ENCODE results near the gene LAMA3. TPM values are rescaled to one million over a fixed set of nuclear protein-coding genes. Genes with fewer than 3 reads are reported as not detected.

The LAMA3 gene
- polyA plus RNA-seq, 1 of the 3 experiments (the other 2 are of a cell fraction) = 3.5 TPM

- Histone ChIP-seq H4K20me1 (ENCODE audit: insufficient read depth) (no peaks in the 10 kb centered on the region), H3K9ac (no peak overlapping the region), H3F3A (replicated peaks; ENCODE audit: insufficient read depth) (peaks cover 10% of the 10 kb centered on the region), H2AFZ (ENCODE audit: low read depth) (no peak overlapping the region), H3K27me3 (ENCODE audit: insufficient read depth) (no peaks in the 10 kb centered on the region), H3K4me2 (no peak overlapping the region), H3K9me3 (no peaks in the 10 kb centered on the region), H3K9me2 (no peaks in the 10 kb centered on the region), H3K36me3 (replicated peaks in 1 of 2; ENCODE audit: control insufficient read depth in 1 of 2, insufficient read depth in 2 of 2, low read length in 1 of 2) (no peaks in the 10 kb centered on the region), H3K4me1 (ENCODE audit: control insufficient read depth in 1 of 2, insufficient read depth in 2 of 2, low read depth in 1 of 2, low read length in 1 of 2) (peaks cover 0 to 12% of the 10 kb centered on the region in 2 experiments; a peak in 3 of 4 replicates), H3K4me3 (ENCODE audit: low read depth in 2 of 2, low read length in 1 of 2) (no peak overlapping the region), H3K79me2 (ENCODE audit: insufficient read depth) (no peaks in the 10 kb centered on the region), H3K27ac (ENCODE audit: low read depth in 2 of 2, low read length in 1 of 2) (no peak overlapping the region)
- WGBS (ENCODE audit: low lambda C conversion rate) = 86% methylated on average over 5 of the region's 5 CpGs
- ChIA-PET CTCF (interaction anchor here (0.8 to 1.7 kb wide), 2 partner anchors 24 to 68 kb away, joined by 3 read pairs; no protein-coding TSS in a partner anchor), POLR2A (no interaction called here)
- DNase-seq = no peak
- TF ChIP-seq RXRA (IDR thresholded peaks at IDR 0.05; ENCODE audit: borderline replicate concordance, low read depth) (no peak), FOXM1 (IDR thresholded peaks at IDR 0.05; ENCODE audit: low read depth) (no peak), EZH2phosphoT487 (IDR thresholded peaks at IDR 0.05; ENCODE audit: borderline replicate concordance, low read depth) (no peak), JUND (IDR thresholded peaks at IDR 0.05) (no peak), GABPA (IDR thresholded peaks at IDR 0.05; ENCODE audit: low read depth) (no peak), NRF1 (IDR thresholded peaks at IDR 0.05; ENCODE audit: low read depth, low read length) (no peak), YY1 (IDR thresholded peaks at IDR 0.05; ENCODE audit: low read depth) (no peak), ELF1 (IDR thresholded peaks at IDR 0.05) (no peak)
Measured at GRCh38 chr18:23893653-23894052, 204.4 kb downstream of the LAMA3 start.

- CTCF ChIA-PET = interaction anchor here (1.7 kb wide), 1 partner anchor 69 kb away, joined by 3 read pairs; no protein-coding TSS in a partner anchor
- H3K9ac ChIP-seq = no peak overlapping the region
- H4K20me1 ChIP-seq (ENCODE audit: insufficient read depth) = no peaks in the 10 kb centered on the region
- H3K4me3 ChIP-seq (ENCODE audit: low read depth in 2 of 2, low read length in 1 of 2) = no peak overlapping the region
- H3F3A ChIP-seq (replicated peaks; ENCODE audit: insufficient read depth) = peaks cover 10% of the 10 kb centered on the region
- H3K9me2 ChIP-seq = no peaks in the 10 kb centered on the region
- H3K27ac ChIP-seq (ENCODE audit: low read depth in 2 of 2, low read length in 1 of 2) = no peak overlapping the region
- DNase-seq = no peak
- H3K27me3 ChIP-seq (ENCODE audit: insufficient read depth) = no peaks in the 10 kb centered on the region
- 100% methylated on average over 10 of the region's 14 CpGs for WGBS (ENCODE audit: low lambda C conversion rate)
- H3K4me1 ChIP-seq (ENCODE audit: control insufficient read depth in 1 of 2, insufficient read depth in 2 of 2, low read depth in 1 of 2, low read length in 1 of 2) = peaks cover 0 to 12% of the 10 kb centered on the region in 2 experiments; a peak in 3 of 4 replicates
- no peaks in the 10 kb centered on the region for H3K36me3 ChIP-seq (replicated peaks in 1 of 2; ENCODE audit: control insufficient read depth in 1 of 2, insufficient read depth in 2 of 2, low read length in 1 of 2)
- no peak overlapping the region for H3K4me2 ChIP-seq
- no peak overlapping the region for H2AFZ ChIP-seq (ENCODE audit: low read depth)
- no peaks in the 10 kb centered on the region for H3K9me3 ChIP-seq
- POLR2A ChIA-PET = no interaction called here
- no peaks in the 10 kb centered on the region for H3K79me2 ChIP-seq (ENCODE audit: insufficient read depth)
- TF ChIP-seq TAF1 (IDR thresholded peaks at IDR 0.05; ENCODE audit: borderline replicate concordance, low read depth, low read length) (no peak), USF1 (IDR thresholded peaks at IDR 0.05; ENCODE audit: borderline replicate concordance, low read depth) (no peak), PBX3 (IDR thresholded peaks at IDR 0.05) (no peak), EZH2phosphoT487 (IDR thresholded peaks at IDR 0.05; ENCODE audit: borderline replicate concordance, low read depth) (no peak), IRF3 (IDR thresholded peaks at IDR 0.05; ENCODE audit: low read depth, low read length) (no peak), CHD2 (IDR thresholded peaks at IDR 0.05; ENCODE audit: low read length, partially characterized antibody) (no peak), FOXM1 (IDR thresholded peaks at IDR 0.05; ENCODE audit: low read depth) (no peak), POLR2AphosphoS5 (IDR thresholded peaks at IDR 0.05; ENCODE audit: low read depth, low read length) (no peak), SIN3A (IDR thresholded peaks at IDR 0.05; ENCODE audit: borderline replicate concordance, low read depth, low read length) (no peak), EP300 (IDR thresholded peaks at IDR 0.05; ENCODE audit: borderline replicate concordance in 1 of 2, low read depth in 1 of 2, low read length in 1 of 2) (no peak), JUND (IDR thresholded peaks at IDR 0.05) (no peak), CTCF (IDR thresholded peaks at IDR 0.05) (no peak), MAX (IDR thresholded peaks at IDR 0.05; ENCODE audit: low read depth) (no peak), TEAD4 (IDR thresholded peaks at IDR 0.05; ENCODE audit: borderline replicate concordance, insufficient read depth) (no peak), RCOR1 (IDR thresholded peaks at IDR 0.05; ENCODE audit: low read length) (no peak), NRF1 (IDR thresholded peaks at IDR 0.05; ENCODE audit: low read depth, low read length) (no peak), ZBTB33 (IDR thresholded peaks at IDR 0.05; ENCODE audit: borderline replicate concordance, low read depth) (no peak)
Measured at GRCh38 chr18:23894661-23895175, 205.5 kb downstream of the LAMA3 start.

All from SK-N-SH (cell line).